ENCODE results near the gene CLNK. TPM values are rescaled to one million over a fixed set of nuclear protein-coding genes. Genes with fewer than 3 reads are reported as not detected.
A peak's percentile ranks its signal among the peaks of the same experiment; 100 is the strongest.

CLNK gene
- total and polyA plus RNA-seq, 2 experiments from 2014 or later, result not detected

DNA sequence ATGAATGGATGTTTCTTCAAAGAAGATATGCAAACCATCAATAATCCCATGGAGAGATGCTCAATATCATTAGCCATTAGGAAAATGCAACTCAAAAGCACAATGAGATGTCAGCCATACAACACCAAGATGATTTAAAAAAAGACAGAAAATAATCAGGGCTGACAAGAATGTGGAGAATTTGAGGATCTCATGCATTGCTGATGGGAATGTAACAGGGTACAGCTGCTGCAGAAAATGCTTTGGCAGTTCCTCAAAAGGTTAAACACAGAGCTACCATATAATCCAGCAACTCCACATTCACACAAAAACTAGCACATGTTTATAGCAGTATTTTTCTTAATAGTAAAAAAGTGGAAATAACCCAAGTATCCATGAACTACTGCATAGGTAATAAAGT lies 116.8 kb downstream of the CLNK start:
- in situ Hi-C loops (cut with MboI), result loop anchor here (25.0 kb wide), 1 partner anchor 870 kb away; the partner anchor contains the start of gene HS3ST1
- no peak overlapping the region for H2AFZ ChIP-seq
- H3K36me3 ChIP-seq (ENCODE audit: low read depth), result no peaks in the 10 kb centered on the region
- no peak overlapping the region for H3K4me2 ChIP-seq (ENCODE audit: unreplicated experiment)
- H3K4me3 ChIP-seq, result no peak overlapping the region
- H3K9me3 ChIP-seq (ENCODE audit: low read depth), result no peaks in the 10 kb centered on the region
- H3K27me3 ChIP-seq (replicated peaks; ENCODE audit: insufficient read depth), result no peaks in the 10 kb centered on the region
- DNase-seq, result no peak
- H3K79me2 ChIP-seq (ENCODE audit: insufficient read depth), result no peaks in the 10 kb centered on the region
- H3K27ac ChIP-seq, result no peak overlapping the region
- H4K20me1 ChIP-seq (ENCODE audit: insufficient read depth), result no peaks in the 10 kb centered on the region
- no peak for TF ChIP-seq EZH2phosphoT487 (IDR thresholded peaks at IDR 0.05; ENCODE audit: insufficient read depth, low read depth)
- no peak for TF ChIP-seq EZH2 (IDR thresholded peaks at IDR 0.05; ENCODE audit: insufficient read depth, poor library complexity, severe bottlenecking)
- H3K9me2 ChIP-seq (ENCODE audit: insufficient read depth), result no peaks in the 10 kb centered on the region
- no peaks in the 10 kb centered on the region for H3F3A ChIP-seq (ENCODE audit: insufficient read depth)
- H3K4me1 ChIP-seq (ENCODE audit: insufficient read depth), result no peaks in the 10 kb centered on the region
- no peak overlapping the region for H3K9ac ChIP-seq

DNA sequence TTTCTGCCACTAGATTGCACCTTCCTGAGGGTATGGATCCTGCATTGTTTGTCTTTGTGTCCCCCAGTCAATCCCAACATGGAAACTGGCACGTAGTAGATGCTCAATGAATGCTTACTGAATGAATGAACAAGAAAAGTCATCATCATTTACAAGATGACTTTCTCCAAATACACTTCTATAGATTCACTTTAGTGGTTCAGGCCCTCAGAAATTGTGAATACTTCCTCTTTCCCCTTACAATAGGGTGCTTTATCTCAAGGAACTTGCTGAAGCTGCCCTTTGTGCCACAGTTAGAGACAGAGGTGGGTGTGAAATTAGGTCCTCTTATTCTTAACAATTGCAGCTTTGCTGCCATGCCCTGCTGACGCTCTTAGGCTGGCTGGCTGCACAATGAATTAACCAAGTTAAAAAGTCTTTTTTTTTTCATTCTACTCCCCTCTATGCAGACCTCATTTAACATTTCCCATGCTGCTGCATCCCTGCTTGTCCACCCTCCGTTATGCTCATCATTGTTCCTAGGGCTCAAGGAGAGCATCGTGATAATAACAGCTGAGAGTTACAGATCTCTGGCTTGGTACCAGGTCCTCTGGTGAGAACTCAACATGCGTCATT lies 119.3 kb downstream of the CLNK start:
- Histone ChIP-seq H3K4me3 (no peak overlapping the region), H3K9ac (no peak overlapping the region), H3K9me2 (ENCODE audit: insufficient read depth) (no peaks in the 10 kb centered on the region), H3K27me3 (replicated peaks; ENCODE audit: insufficient read depth) (no peaks in the 10 kb centered on the region), H3K36me3 (ENCODE audit: low read depth) (no peaks in the 10 kb centered on the region), H3K79me2 (ENCODE audit: insufficient read depth) (no peaks in the 10 kb centered on the region), H3K4me1 (ENCODE audit: insufficient read depth) (no peaks in the 10 kb centered on the region), H2AFZ (no peak overlapping the region), H3F3A (ENCODE audit: insufficient read depth) (no peaks in the 10 kb centered on the region), H3K27ac (no peak overlapping the region), H3K4me2 (ENCODE audit: unreplicated experiment) (no peak overlapping the region), H4K20me1 (ENCODE audit: insufficient read depth) (no peaks in the 10 kb centered on the region), H3K9me3 (ENCODE audit: low read depth) (no peaks in the 10 kb centered on the region)
- in situ Hi-C loops (cut with MboI), result loop anchor here (25.0 kb wide), 1 partner anchor 872 kb away; the partner anchor contains the start of gene HS3ST1
- TF ChIP-seq EZH2phosphoT487 (IDR thresholded peaks at IDR 0.05; ENCODE audit: insufficient read depth, low read depth) (no peak), EZH2 (IDR thresholded peaks at IDR 0.05; ENCODE audit: insufficient read depth, poor library complexity, severe bottlenecking) (no peak)
- DNase-seq, result no peak
- 53 to 54% methylated on average over 5 of the region's 5 CpGs for WGBS, 2 experiments (ENCODE audit: low coverage in 1 of 2, low lambda C conversion rate in 2 of 2, missing lambda C conversion rate in 2 of 2)

DNA sequence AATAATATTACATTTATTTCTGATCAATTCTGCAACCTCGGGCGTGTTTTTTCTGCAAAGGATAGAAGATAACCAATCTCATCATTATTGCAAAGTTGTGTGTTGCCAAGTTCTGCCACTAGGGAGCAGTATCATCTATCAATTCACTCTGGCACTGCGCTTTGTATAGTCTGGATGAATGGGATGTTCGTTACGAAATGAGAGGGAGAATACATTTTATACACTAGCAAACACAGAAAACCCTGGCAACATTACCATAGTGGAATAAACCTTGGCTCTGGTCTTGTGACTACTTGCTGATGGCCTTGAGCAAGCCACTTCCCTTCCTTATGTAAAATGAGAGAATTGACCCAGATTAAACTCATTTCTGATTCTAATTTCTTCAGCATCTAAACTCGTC lies 129.9 kb downstream of the CLNK start:
- Histone ChIP-seq H3K36me3 (ENCODE audit: low read depth) (no peaks in the 10 kb centered on the region), H3K9me3 (ENCODE audit: low read depth) (no peaks in the 10 kb centered on the region)
- in situ Hi-C loops (cut with MboI), result loop anchor here (25.0 kb wide), 1 partner anchor 883 kb away; the partner anchor contains the start of gene HS3ST1

DNA sequence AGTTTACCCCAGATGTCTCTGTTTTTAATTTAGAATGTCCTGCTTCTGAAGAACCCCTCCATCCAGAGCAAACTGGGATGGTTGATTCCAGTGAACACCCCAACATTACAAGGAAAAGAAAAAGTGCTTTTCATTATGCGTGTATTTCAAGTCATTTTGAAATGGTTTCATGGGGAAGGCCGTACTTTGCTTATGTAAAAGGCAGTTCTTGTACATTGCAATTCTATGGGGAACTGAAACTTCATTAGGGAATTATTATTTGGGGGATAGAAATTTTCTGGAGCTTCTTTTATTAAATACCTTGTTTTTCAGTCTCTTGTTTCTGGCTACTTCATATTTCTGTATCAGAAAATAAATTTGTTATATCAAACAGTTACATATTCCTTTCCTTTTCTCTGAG lies 130.4 kb downstream of the CLNK start:
- Histone ChIP-seq H3K4me1 (ENCODE audit: insufficient read depth) (no peaks in the 10 kb centered on the region), H3K79me2 (ENCODE audit: insufficient read depth) (no peaks in the 10 kb centered on the region), H3K4me2 (ENCODE audit: unreplicated experiment) (no peak overlapping the region), H3K27me3 (replicated peaks; ENCODE audit: insufficient read depth) (peaks cover 4% of the 10 kb centered on the region; the same call in 1 of the 2 replicates), H3F3A (ENCODE audit: insufficient read depth) (no peaks in the 10 kb centered on the region), H3K9me2 (ENCODE audit: insufficient read depth) (no peaks in the 10 kb centered on the region), H2AFZ (no peak overlapping the region), H3K27ac (no peak overlapping the region), H3K9ac (no peak overlapping the region), H3K9me3 (ENCODE audit: low read depth) (no peaks in the 10 kb centered on the region), H4K20me1 (ENCODE audit: insufficient read depth) (no peaks in the 10 kb centered on the region), H3K36me3 (ENCODE audit: low read depth) (no peaks in the 10 kb centered on the region), H3K4me3 (no peak overlapping the region)
- TF ChIP-seq EZH2phosphoT487 (IDR thresholded peaks at IDR 0.05; ENCODE audit: insufficient read depth, low read depth), result no peak
- TF ChIP-seq EZH2 (IDR thresholded peaks at IDR 0.05; ENCODE audit: insufficient read depth, poor library complexity, severe bottlenecking), result no peak
- no peak for DNase-seq
- in situ Hi-C loops (cut with MboI), result loop anchor here (25.0 kb wide), 1 partner anchor 883 kb away; the partner anchor contains the start of gene HS3ST1
- WGBS, 2 experiments (ENCODE audit: low coverage in 1 of 2, low lambda C conversion rate in 2 of 2, missing lambda C conversion rate in 2 of 2), result 46 to 48% methylated on average over 2 of the region's 2 CpGs

More for the DNA sequence above, 129.9 kb downstream of the CLNK start:
- peak; percentile 78 for DNase-seq
- Histone ChIP-seq H3K9ac (no peak overlapping the region), H3K4me1 (ENCODE audit: insufficient read depth) (no peaks in the 10 kb centered on the region), H3F3A (ENCODE audit: insufficient read depth) (no peaks in the 10 kb centered on the region), H3K4me2 (ENCODE audit: unreplicated experiment) (no peak overlapping the region), H3K79me2 (ENCODE audit: insufficient read depth) (no peaks in the 10 kb centered on the region), H3K27me3 (replicated peaks; ENCODE audit: insufficient read depth) (peaks cover 4% of the 10 kb centered on the region; the same call in 1 of the 2 replicates), H3K9me2 (ENCODE audit: insufficient read depth) (no peaks in the 10 kb centered on the region), H3K27ac (no peak overlapping the region), H4K20me1 (ENCODE audit: insufficient read depth) (no peaks in the 10 kb centered on the region), H3K4me3 (no peak overlapping the region), H2AFZ (no peak overlapping the region)
- no peak for TF ChIP-seq EZH2phosphoT487 (IDR thresholded peaks at IDR 0.05; ENCODE audit: insufficient read depth, low read depth)
- no peak for TF ChIP-seq EZH2 (IDR thresholded peaks at IDR 0.05; ENCODE audit: insufficient read depth, poor library complexity, severe bottlenecking)
- WGBS, 2 experiments (ENCODE audit: low coverage in 1 of 2, low lambda C conversion rate in 2 of 2, missing lambda C conversion rate in 2 of 2), result 3 to 4% methylated on average over 6 of the region's 6 CpGs

Measured in GM23248 (cell line).